ENCODE results near the gene RFPL3.

Gene RFPL3

DNA sequence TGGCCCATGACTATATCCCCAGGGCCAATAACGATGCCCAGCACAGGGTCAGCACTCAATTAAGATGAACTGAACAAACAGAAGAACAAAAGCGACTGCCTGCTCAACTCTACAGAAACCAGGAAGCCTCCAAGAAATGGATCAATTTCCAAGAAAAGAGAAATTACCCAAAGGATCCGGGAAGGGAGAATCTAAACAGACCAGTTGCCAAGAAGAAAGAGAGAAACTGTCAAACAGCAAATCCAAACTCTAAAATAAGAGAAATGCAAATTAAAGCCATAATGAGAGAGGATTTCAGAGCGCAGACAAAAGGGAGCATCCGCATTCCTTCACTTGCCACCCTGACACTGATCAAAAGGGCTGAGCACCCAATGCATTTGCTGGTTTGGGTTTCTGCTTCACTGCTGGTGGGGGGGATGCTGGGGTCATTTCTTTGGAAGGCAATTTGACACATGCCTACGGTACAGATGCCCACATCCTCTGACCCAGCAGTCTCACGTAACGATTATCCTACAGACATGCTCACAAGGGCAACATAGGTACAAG, 37.7 kb upstream of the RFPL3 start:
- Histone ChIP-seq H3K9me3 (ENCODE audit: control insufficient read depth in 1 of 2, low read length in 2 of 2) (no peaks in the 10 kb centered on the region), H3K9ac (ENCODE audit: low read depth in 1 of 2, low read length in 2 of 2) (no peak overlapping the region), H3K36me3 (ENCODE audit: control insufficient read depth in 1 of 2, insufficient read depth in 2 of 2, low read length in 2 of 2) (no peaks in the 10 kb centered on the region), H3K27me3 (ENCODE audit: control insufficient read depth in 1 of 2, insufficient read depth in 2 of 2, low read length in 2 of 2) (no peaks in the 10 kb centered on the region), H3K4me3 (ENCODE audit: low read depth in 1 of 2, low read length in 2 of 2) (no peak overlapping the region), H3K27ac (ENCODE audit: low read depth, low read length) (no peak overlapping the region), H3K4me1 (ENCODE audit: control insufficient read depth in 1 of 2, insufficient read depth in 2 of 2, low read length in 2 of 2) (no peaks in the 10 kb centered on the region)

GRCh38 chr22:32322986-32323385, 34.7 kb upstream of the RFPL3 start:
- Histone ChIP-seq H3K4me1 (ENCODE audit: control insufficient read depth in 1 of 2, insufficient read depth in 2 of 2, low read length in 2 of 2) (no peaks in the 10 kb centered on the region), H3K4me3 (ENCODE audit: low read depth in 1 of 2, low read length in 2 of 2) (no peak overlapping the region), H3K9ac (ENCODE audit: low read depth in 1 of 2, low read length in 2 of 2) (no peak overlapping the region), H3K27me3 (ENCODE audit: control insufficient read depth in 1 of 2, insufficient read depth in 2 of 2, low read length in 2 of 2) (no peaks in the 10 kb centered on the region), H3K27ac (ENCODE audit: low read depth, low read length) (no peak overlapping the region), H3K9me3 (ENCODE audit: control insufficient read depth in 1 of 2, low read length in 2 of 2) (no peaks in the 10 kb centered on the region), H3K36me3 (ENCODE audit: control insufficient read depth in 1 of 2, insufficient read depth in 2 of 2, low read length in 2 of 2) (no peaks in the 10 kb centered on the region)

DNA sequence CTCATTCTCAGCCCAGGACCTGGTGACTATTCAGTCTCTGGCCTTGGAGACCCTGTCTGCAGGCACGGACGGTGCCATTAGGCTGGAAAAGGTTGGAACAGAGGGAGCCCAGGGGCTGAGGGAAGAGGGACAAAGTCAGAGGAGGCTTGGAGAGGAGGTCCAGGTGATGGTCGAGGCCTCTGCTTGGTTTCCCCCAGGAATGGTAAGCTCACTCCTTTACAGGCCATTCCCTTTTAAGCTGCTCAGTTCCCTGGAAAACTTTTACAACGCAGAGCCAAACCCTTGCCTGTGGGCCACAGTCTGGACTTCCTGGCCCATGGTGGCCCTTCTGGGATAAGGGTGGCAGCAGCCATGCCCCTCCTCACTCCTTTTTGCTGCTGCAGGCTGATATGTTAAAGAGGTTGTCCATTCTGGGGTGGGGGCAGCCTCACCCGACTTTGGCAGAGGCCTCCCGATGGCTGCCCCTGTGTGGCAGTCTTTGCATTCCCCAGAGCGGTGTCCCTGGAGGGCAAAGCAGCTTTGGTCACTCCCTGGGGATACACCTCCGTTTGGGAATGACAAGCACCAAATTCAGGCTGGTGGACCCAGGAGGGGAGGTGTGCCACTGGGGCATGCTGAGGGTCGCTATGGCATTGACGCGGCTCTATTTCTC, 34.0 kb upstream of the RFPL3 start:
- no peaks in the 10 kb centered on the region for H3K9me3 ChIP-seq (ENCODE audit: control insufficient read depth in 1 of 2, low read length in 2 of 2)
- no peaks in the 10 kb centered on the region for H3K36me3 ChIP-seq (ENCODE audit: control insufficient read depth in 1 of 2, insufficient read depth in 2 of 2, low read length in 2 of 2)
- no peak overlapping the region for H3K9ac ChIP-seq (ENCODE audit: low read depth in 1 of 2, low read length in 2 of 2)

GRCh38 chr22:32324505-32325415, 32.9 kb upstream of the RFPL3 start:
- H3K4me1 ChIP-seq (ENCODE audit: control insufficient read depth in 1 of 2, insufficient read depth in 2 of 2, low read length in 2 of 2), result no peaks in the 10 kb centered on the region
- H3K36me3 ChIP-seq (ENCODE audit: control insufficient read depth in 1 of 2, insufficient read depth in 2 of 2, low read length in 2 of 2), result no peaks in the 10 kb centered on the region
- no peaks in the 10 kb centered on the region for H3K27me3 ChIP-seq (ENCODE audit: control insufficient read depth in 1 of 2, insufficient read depth in 2 of 2, low read length in 2 of 2)
- H3K9me3 ChIP-seq (ENCODE audit: control insufficient read depth in 1 of 2, low read length in 2 of 2), result no peaks in the 10 kb centered on the region
- H3K27ac ChIP-seq (ENCODE audit: low read depth, low read length), result no peak overlapping the region
- no peak overlapping the region for H3K4me3 ChIP-seq (ENCODE audit: low read depth in 1 of 2, low read length in 2 of 2)
- no peak overlapping the region for H3K9ac ChIP-seq (ENCODE audit: low read depth in 1 of 2, low read length in 2 of 2)

More for the DNA sequence above, 34.0 kb upstream of the RFPL3 start:
- H3K27ac ChIP-seq (ENCODE audit: low read depth, low read length), result no peak overlapping the region
- H3K4me3 ChIP-seq (ENCODE audit: low read depth in 1 of 2, low read length in 2 of 2), result no peak overlapping the region
- H3K4me1 ChIP-seq (ENCODE audit: control insufficient read depth in 1 of 2, insufficient read depth in 2 of 2, low read length in 2 of 2), result no peaks in the 10 kb centered on the region
- H3K27me3 ChIP-seq (ENCODE audit: control insufficient read depth in 1 of 2, insufficient read depth in 2 of 2, low read length in 2 of 2), result no peaks in the 10 kb centered on the region

DNA sequence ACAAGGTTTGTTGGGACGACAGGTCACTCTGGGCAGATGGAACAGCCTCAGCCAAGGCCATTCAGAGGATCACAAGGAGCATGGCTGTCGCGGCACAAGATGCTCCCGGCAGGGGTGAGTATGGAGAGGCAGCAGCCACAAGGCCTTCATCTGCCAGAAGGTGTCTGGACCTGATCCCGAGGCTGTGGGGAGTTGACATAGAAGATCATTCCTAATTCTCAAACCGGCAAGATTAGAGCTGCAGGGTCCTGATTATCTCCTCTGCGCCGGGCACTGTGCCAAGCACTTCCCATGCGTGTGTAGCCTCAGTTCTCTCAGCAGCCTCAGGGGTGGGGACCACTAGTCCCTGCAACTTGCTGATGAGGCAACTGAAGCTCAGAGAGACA, 32.3 kb upstream of the RFPL3 start:
- Histone ChIP-seq H3K9ac (ENCODE audit: low read depth in 1 of 2, low read length in 2 of 2) (no peak overlapping the region), H3K36me3 (ENCODE audit: control insufficient read depth in 1 of 2, insufficient read depth in 2 of 2, low read length in 2 of 2) (no peaks in the 10 kb centered on the region), H3K4me3 (ENCODE audit: low read depth in 1 of 2, low read length in 2 of 2) (no peak overlapping the region), H3K4me1 (ENCODE audit: control insufficient read depth in 1 of 2, insufficient read depth in 2 of 2, low read length in 2 of 2) (no peaks in the 10 kb centered on the region), H3K27ac (ENCODE audit: low read depth, low read length) (no peak overlapping the region), H3K9me3 (ENCODE audit: control insufficient read depth in 1 of 2, low read length in 2 of 2) (no peaks in the 10 kb centered on the region), H3K27me3 (ENCODE audit: control insufficient read depth in 1 of 2, insufficient read depth in 2 of 2, low read length in 2 of 2) (no peaks in the 10 kb centered on the region)

- no peaks in the 10 kb centered on the region for H3K27me3 ChIP-seq (ENCODE audit: control insufficient read depth in 1 of 2, insufficient read depth in 2 of 2, low read length in 2 of 2)
- no peak overlapping the region for H3K4me3 ChIP-seq (ENCODE audit: low read depth in 1 of 2, low read length in 2 of 2)
- H3K4me1 ChIP-seq (ENCODE audit: control insufficient read depth in 1 of 2, insufficient read depth in 2 of 2, low read length in 2 of 2), result no peaks in the 10 kb centered on the region
- no peak overlapping the region for H3K27ac ChIP-seq (ENCODE audit: low read depth, low read length)
- no peaks in the 10 kb centered on the region for H3K36me3 ChIP-seq (ENCODE audit: control insufficient read depth in 1 of 2, insufficient read depth in 2 of 2, low read length in 2 of 2)
- H3K9ac ChIP-seq (ENCODE audit: low read depth in 1 of 2, low read length in 2 of 2), result no peak overlapping the region
- no peaks in the 10 kb centered on the region for H3K9me3 ChIP-seq (ENCODE audit: control insufficient read depth in 1 of 2, low read length in 2 of 2)
Measured at GRCh38 chr22:32325811-32326237, 31.8 kb upstream of the RFPL3 start.

- H3K27ac ChIP-seq (ENCODE audit: low read depth, low read length), result no peak overlapping the region
Measured at GRCh38 chr22:32326647-32327046, 31.0 kb upstream of the RFPL3 start.

DNA sequence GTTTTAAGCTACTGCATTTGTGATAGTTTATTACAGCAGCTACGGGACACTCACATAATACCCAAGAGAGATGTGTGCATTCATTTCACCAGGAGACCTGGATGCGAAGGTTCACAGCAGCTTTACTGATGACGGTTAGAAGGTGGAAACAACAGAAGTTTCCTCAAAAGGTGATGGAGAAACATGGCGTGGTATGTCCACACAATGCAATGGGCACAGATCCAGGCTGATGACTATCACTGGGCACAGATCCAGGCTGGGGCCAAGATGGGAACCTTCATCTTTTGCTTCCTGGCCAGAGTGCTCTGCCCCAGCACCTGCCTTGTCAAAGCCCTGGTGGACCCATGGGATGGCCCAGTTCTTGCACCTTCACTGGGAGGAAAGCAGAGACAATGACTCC, 30.6 kb upstream of the RFPL3 start:
- H3K4me1 ChIP-seq (ENCODE audit: control insufficient read depth in 1 of 2, insufficient read depth in 2 of 2, low read length in 2 of 2), result no peaks in the 10 kb centered on the region
- no peaks in the 10 kb centered on the region for H3K27me3 ChIP-seq (ENCODE audit: control insufficient read depth in 1 of 2, insufficient read depth in 2 of 2, low read length in 2 of 2)
- no peaks in the 10 kb centered on the region for H3K36me3 ChIP-seq (ENCODE audit: control insufficient read depth in 1 of 2, insufficient read depth in 2 of 2, low read length in 2 of 2)
- H3K9ac ChIP-seq (ENCODE audit: low read depth in 1 of 2, low read length in 2 of 2), result no peak overlapping the region
- no peaks in the 10 kb centered on the region for H3K9me3 ChIP-seq (ENCODE audit: control insufficient read depth in 1 of 2, low read length in 2 of 2)
- no peak overlapping the region for H3K4me3 ChIP-seq (ENCODE audit: low read depth in 1 of 2, low read length in 2 of 2)
- no peak overlapping the region for H3K27ac ChIP-seq (ENCODE audit: low read depth, low read length)

More at GRCh38 chr22:32326647-32327046, 31.0 kb upstream of the RFPL3 start:
- no peaks in the 10 kb centered on the region for H3K4me1 ChIP-seq (ENCODE audit: control insufficient read depth in 1 of 2, insufficient read depth in 2 of 2, low read length in 2 of 2)
- H3K36me3 ChIP-seq (ENCODE audit: control insufficient read depth in 1 of 2, insufficient read depth in 2 of 2, low read length in 2 of 2), result no peaks in the 10 kb centered on the region
- no peaks in the 10 kb centered on the region for H3K27me3 ChIP-seq (ENCODE audit: control insufficient read depth in 1 of 2, insufficient read depth in 2 of 2, low read length in 2 of 2)
- H3K9ac ChIP-seq (ENCODE audit: low read depth in 1 of 2, low read length in 2 of 2), result no peak overlapping the region
- H3K9me3 ChIP-seq (ENCODE audit: control insufficient read depth in 1 of 2, low read length in 2 of 2), result no peaks in the 10 kb centered on the region
- no peak overlapping the region for H3K4me3 ChIP-seq (ENCODE audit: low read depth in 1 of 2, low read length in 2 of 2)

DNA sequence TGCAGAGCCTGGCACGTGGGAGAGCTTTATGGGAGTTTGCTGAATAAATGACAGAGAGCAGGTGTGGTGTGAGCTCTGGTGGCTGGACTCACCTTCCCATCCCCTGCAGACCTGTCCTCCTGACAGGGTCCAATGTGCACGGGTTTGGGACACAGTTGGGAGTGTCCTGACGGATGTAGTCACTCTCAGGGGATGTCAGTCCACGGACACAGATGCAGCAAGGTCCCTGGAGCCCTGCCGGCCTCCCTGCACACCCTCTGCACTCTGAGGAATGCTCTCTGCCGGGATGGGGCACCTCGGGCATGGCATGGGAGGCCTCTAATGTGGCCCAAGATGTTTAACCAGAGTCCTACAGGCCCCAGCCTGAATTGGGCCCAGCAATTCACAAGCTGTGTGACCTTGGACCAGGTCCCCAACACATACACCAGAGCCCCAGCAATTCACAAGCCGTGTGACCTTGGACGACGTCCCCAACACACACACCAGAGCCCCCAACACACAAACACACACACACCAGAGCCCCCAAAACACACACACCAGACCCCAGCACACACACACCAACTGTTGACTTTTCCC, 30.0 kb upstream of the RFPL3 start:
- no peaks in the 10 kb centered on the region for H3K9me3 ChIP-seq (ENCODE audit: control insufficient read depth in 1 of 2, low read length in 2 of 2)
- no peak overlapping the region for H3K27ac ChIP-seq (ENCODE audit: low read depth, low read length)
- no peak overlapping the region for H3K9ac ChIP-seq (ENCODE audit: low read depth in 1 of 2, low read length in 2 of 2)
- H3K36me3 ChIP-seq (ENCODE audit: control insufficient read depth in 1 of 2, insufficient read depth in 2 of 2, low read length in 2 of 2), result no peaks in the 10 kb centered on the region
- H3K4me3 ChIP-seq (ENCODE audit: low read depth in 1 of 2, low read length in 2 of 2), result no peak overlapping the region
- H3K27me3 ChIP-seq (ENCODE audit: control insufficient read depth in 1 of 2, insufficient read depth in 2 of 2, low read length in 2 of 2), result no peaks in the 10 kb centered on the region
- H3K4me1 ChIP-seq (ENCODE audit: control insufficient read depth in 1 of 2, insufficient read depth in 2 of 2, low read length in 2 of 2), result no peaks in the 10 kb centered on the region

Data from duodenal mucosa (tissue), 2 donors.